Mammary epithelial cell (primary cell): ENCODE measurements around the gene DVL1.

Experiments used
- EZH2 ChIP-seq: IDR thresholded peaks from 2 replicates; pipeline ENCODE4 v1.6.1; 2012; ENCODE audit warnings: low read length, inconsistent platforms, borderline replicate concordance
- TF ChIP-seq, protein P1 (sequence below), 2 donors: IDR thresholded peaks in 1 of 2; conservative IDR thresholded peaks in 1 of 2; 2 replicates each; pipeline ENCODE4 v1.5.1; 2011 to 2012; ENCODE audit warnings: inconsistent platforms in 2 of 2, low read length in 2 of 2, mild to moderate bottlenecking in 2 of 2, control low read depth in 1 of 2, low read depth in 1 of 2; ENCODE audit not compliant: insufficient read depth in 1 of 2; ENCODE audit errors: extremely low read depth in 1 of 2

DNA sequence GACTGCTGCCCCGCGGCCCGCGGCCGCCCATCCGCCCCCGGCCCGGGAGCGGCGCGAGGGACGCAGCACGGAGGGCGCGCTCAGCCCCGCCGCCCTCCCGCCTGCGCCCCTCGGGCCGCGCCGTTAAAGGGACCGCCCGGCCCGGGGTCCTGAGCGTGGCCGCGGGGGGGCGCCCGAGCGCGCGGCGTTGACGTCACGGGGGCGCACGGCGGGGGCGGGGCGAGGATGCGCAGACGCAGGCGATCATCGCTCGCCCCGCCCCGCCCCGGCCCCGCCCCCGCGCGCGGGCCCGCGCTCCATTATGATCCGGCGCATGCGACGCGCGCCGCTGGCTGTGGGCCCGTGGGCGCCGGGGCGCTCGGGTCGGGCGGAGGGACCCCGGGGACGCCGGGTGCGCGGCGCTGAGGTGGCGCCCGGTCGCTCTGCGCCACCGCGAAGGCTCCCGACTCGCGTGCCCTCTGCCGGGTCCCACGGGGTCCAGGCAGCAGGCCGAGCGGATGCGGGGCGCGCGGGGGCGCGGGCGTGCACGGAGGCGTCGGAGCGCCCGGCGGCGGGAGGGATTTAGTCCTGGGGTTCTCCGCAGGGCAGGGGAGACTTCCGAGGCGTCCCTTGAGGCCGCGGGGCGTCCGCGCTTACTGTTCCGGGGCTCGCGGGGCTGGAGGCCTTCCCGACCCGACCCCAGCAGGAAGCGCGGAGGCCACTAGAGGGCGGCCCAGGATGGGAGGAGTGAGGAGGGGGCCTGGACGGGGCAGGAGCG is at the start of gene DVL1:
- TF ChIP-seq, protein P1, sequence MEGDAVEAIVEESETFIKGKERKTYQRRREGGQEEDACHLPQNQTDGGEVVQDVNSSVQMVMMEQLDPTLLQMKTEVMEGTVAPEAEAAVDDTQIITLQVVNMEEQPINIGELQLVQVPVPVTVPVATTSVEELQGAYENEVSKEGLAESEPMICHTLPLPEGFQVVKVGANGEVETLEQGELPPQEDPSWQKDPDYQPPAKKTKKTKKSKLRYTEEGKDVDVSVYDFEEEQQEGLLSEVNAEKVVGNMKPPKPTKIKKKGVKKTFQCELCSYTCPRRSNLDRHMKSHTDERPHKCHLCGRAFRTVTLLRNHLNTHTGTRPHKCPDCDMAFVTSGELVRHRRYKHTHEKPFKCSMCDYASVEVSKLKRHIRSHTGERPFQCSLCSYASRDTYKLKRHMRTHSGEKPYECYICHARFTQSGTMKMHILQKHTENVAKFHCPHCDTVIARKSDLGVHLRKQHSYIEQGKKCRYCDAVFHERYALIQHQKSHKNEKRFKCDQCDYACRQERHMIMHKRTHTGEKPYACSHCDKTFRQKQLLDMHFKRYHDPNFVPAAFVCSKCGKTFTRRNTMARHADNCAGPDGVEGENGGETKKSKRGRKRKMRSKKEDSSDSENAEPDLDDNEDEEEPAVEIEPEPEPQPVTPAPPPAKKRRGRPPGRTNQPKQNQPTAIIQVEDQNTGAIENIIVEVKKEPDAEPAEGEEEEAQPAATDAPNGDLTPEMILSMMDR (conservative IDR thresholded peaks at IDR 0.05 in 1 of 2, IDR thresholded peaks at IDR 0.05 in 1 of 2; ENCODE audit: extremely low read depth in 1 of 2, insufficient read depth in 1 of 2, low read depth in 1 of 2, low read length in 2 of 2) = peak; percentile 17 to 60
- no peak for TF ChIP-seq EZH2
